ENCODE data around the gene CCDC85C. TPM values are rescaled to one million over a fixed set of nuclear protein-coding genes. Genes with fewer than 3 reads are reported as not detected.

Gene CCDC85C
- total and polyA plus RNA-seq, 2 of the 8 experiments (the other 6 are each of a cell fraction or from before 2014, with no cell fraction given), result 16.8 to 35.8 TPM

GRCh38 chr14:99612738-99613330 lies 8.8 kb upstream of the CCDC85C start:
- Histone ChIP-seq H2BK15ac (ENCODE audit: low read length) (no peak overlapping the region), H2BK20ac (ENCODE audit: low read length) (no peak overlapping the region), H3K4me2 (ENCODE audit: insufficient read depth in 1 of 2, low read depth in 2 of 2, low read length in 2 of 2) (no peak overlapping the region), H3K14ac (ENCODE audit: insufficient read length) (no peak overlapping the region), H3K4me1 (replicated peaks in 1 of 4; ENCODE audit: control insufficient read depth in 3 of 4, insufficient read depth in 4 of 4, low read length in 3 of 4) (peaks cover 0 to 6% (median 0%) of the 10 kb centered on the region in 4 experiments; a peak in 2 of 7 replicates), H2BK120ac (replicated peaks; ENCODE audit: low read depth, low read length) (no peak overlapping the region), H3K79me2 (ENCODE audit: control insufficient read depth in 1 of 2, insufficient read depth in 2 of 2, low read length in 2 of 2) (no peaks in the 10 kb centered on the region), H3K9me3 (ENCODE audit: insufficient read depth in 2 of 2, low read depth in 1 of 2, low read length in 1 of 2) (no peaks in the 10 kb centered on the region), H3K27ac (ENCODE audit: low read depth, low read length) (no peak overlapping the region), H4K8ac (ENCODE audit: extremely low read depth, insufficient read depth, low read length) (no peak overlapping the region), H4K20me1 (replicated peaks in 1 of 2; ENCODE audit: control insufficient read depth in 1 of 2, insufficient read depth in 2 of 2, low read length in 2 of 2) (no peaks in the 10 kb centered on the region), H3K4ac (replicated peaks; ENCODE audit: insufficient read length, low read depth, low read length) (no peak overlapping the region), H2AFZ (ENCODE audit: low read length) (no peak overlapping the region), H3K4me3 (ENCODE audit: extremely low read depth in 1 of 4, insufficient read depth in 2 of 4, low read depth in 3 of 4, low read length in 4 of 4) (no peak overlapping the region), H3K27me3 (replicated peaks in 1 of 4; ENCODE audit: control insufficient read depth in 3 of 4, extremely low read depth in 1 of 4, insufficient read depth in 3 of 4, low read length in 3 of 4) (no peaks in the 10 kb centered on the region; a peak in 1 of 7 replicates), H3K23ac (ENCODE audit: insufficient read length) (no peak overlapping the region), H3K36me3 (ENCODE audit: control insufficient read depth in 2 of 4, insufficient read depth in 4 of 4, low read length in 3 of 4) (no peaks in the 10 kb centered on the region), H2BK5ac (ENCODE audit: low read depth, low read length) (no peak overlapping the region), H3K23me2 (ENCODE audit: low read depth, low read length) (peaks cover 2% of the 10 kb centered on the region; the same call in 1 of the 2 replicates), H3K79me1 (ENCODE audit: low read depth, low read length) (no peaks in the 10 kb centered on the region), H3K9ac (replicated peaks in 1 of 4; ENCODE audit: extremely low read depth in 1 of 4, low read depth in 3 of 4, low read length in 3 of 4) (no peak overlapping the region; a peak in 1 of 7 replicates), H2AK5ac (ENCODE audit: low read depth, low read length) (no peak overlapping the region), H3K56ac (replicated peaks; ENCODE audit: insufficient read length, low read depth, low read length) (no peak overlapping the region), H2BK12ac (ENCODE audit: low read depth, low read length) (0 out of 2 replicates have a peak overlapping the region, but pooled peaks have one; percentile 23), H4K5ac (ENCODE audit: insufficient read length, low read depth, low read length) (no peak overlapping the region), H4K91ac (replicated peaks; ENCODE audit: insufficient read length, low read length) (no peak overlapping the region), H3K18ac (ENCODE audit: extremely low read depth, low read length) (no peak overlapping the region)
- ChIA-PET POLR2A (ENCODE audit: partially characterized antibody) (no interaction called here), CTCF (ENCODE audit: partially characterized antibody) (no interaction called here)
- TF ChIP-seq NRF1 (IDR thresholded peaks at IDR 0.05; ENCODE audit: low read depth, low read length) (no peak), CBX8 (IDR thresholded peaks at IDR 0.05; ENCODE audit: borderline replicate concordance, low read depth, low read length) (no peak), JUN (IDR thresholded peaks at IDR 0.05; ENCODE audit: low read depth, low read length) (no peak), FOSL1 (IDR thresholded peaks at IDR 0.05; ENCODE audit: insufficient read depth, low read depth, low read length) (no peak), RFX5 (IDR thresholded peaks at IDR 0.05; ENCODE audit: borderline replicate concordance, low read depth, low read length) (no peak), GABPA (IDR thresholded peaks at IDR 0.05; ENCODE audit: borderline replicate concordance, insufficient read depth, low read length) (no peak), MAFK (IDR thresholded peaks at IDR 0.05; ENCODE audit: low read depth, low read length) (no peak), SP1 (IDR thresholded peaks at IDR 0.05; ENCODE audit: low read depth, low read length) (no peak), POU5F1 (IDR thresholded peaks at IDR 0.05; ENCODE audit: low read depth, low read length) (no peak)
- 88% methylated on average over 8 of the region's 8 CpGs; no CpG with 5 or more reads in 1 of the 2 experiments for WGBS, 2 experiments (ENCODE audit: extremely low coverage in 1 of 2, insufficient coverage in 1 of 2, insufficient read length in 1 of 2, insufficient replicate concordance in 2 of 2, low coverage in 1 of 2, low lambda C conversion rate in 2 of 2, missing lambda C conversion rate in 1 of 2)
- FAIRE-seq, result no peak
- DNase-seq (ENCODE audit: low read depth in 1 of 2, low spot score in 2 of 2), result no peak

Measured in H1 (cell line).